GM12864 (cell line): ENCODE results near the gene LRRC74B.
"Not testable (repeated sequence)": the region's sequence is repeated elsewhere in the genome, so short reads cannot be mapped to it uniquely, and the experiment has no call there.

Experiments
- DNase-seq: peaks from one replicate; pipeline ENCODE4 v3.0.0-alpha.2; 2011; ENCODE audit warnings: low read depth
- H3K4me3 ChIP-seq: 2 replicates; pipeline ENCODE4 v1.5.1; 2011; ENCODE audit warnings: mild to moderate bottlenecking, low read depth, low read length, control low read depth
- CTCF ChIP-seq: IDR thresholded peaks from 2 replicates; pipeline ENCODE4 v1.5.1; 2011; ENCODE audit warnings: low read depth, mild to moderate bottlenecking, moderate library complexity, low read length, control low read depth, inconsistent platforms; ENCODE audit errors: missing control alignments

The LRRC74B gene

GRCh38 chr22:21094911-21095772 lies 49.4 kb downstream of the LRRC74B start:
- no peak for TF ChIP-seq CTCF
- no peak for DNase-seq

GRCh38 chr22:21095773-21096107 lies 50.0 kb downstream of the LRRC74B start:
- no peak for DNase-seq
- TF ChIP-seq CTCF: no peak
- no peak overlapping the region for H3K4me3 ChIP-seq

More at GRCh38 chr22:21094911-21095772, 49.4 kb downstream of the LRRC74B start:
- no peak overlapping the region for H3K4me3 ChIP-seq

- H3K4me3 ChIP-seq, DNase-seq: not testable (repeated sequence)
Observed at GRCh38 chr22:21096878-21097277, 51.1 kb downstream of the LRRC74B start.

- no peak for DNase-seq
- TF ChIP-seq CTCF: no peak
- no peak overlapping the region for H3K4me3 ChIP-seq
Observed at GRCh38 chr22:21098099-21098671, 52.4 kb downstream of the LRRC74B start.

- no peak for TF ChIP-seq CTCF
Observed at GRCh38 chr22:21099578-21099977, 53.8 kb downstream of the LRRC74B start.

GRCh38 chr22:21100149-21101032 lies 54.6 kb downstream of the LRRC74B start:
- no peak for DNase-seq
- TF ChIP-seq CTCF: no peak
- no peak overlapping the region for H3K4me3 ChIP-seq

More at GRCh38 chr22:21099578-21099977, 53.8 kb downstream of the LRRC74B start:
- H3K4me3 ChIP-seq: no peak overlapping the region
- DNase-seq: no peak
